H9 (cell line): ENCODE results near the gene CBLB. TPM values are rescaled to one million over a fixed set of nuclear protein-coding genes. Genes with fewer than 3 reads are reported as not detected.

ENCODE experiments used
- DNase-seq: peaks from one replicate; pipeline ENCODE4 v3.0.0-alpha.2; 2017
- H2AFZ ChIP-seq: one replicate; pipeline ENCODE4 v1.6.1; 2013; ENCODE audit warnings: mild to moderate bottlenecking, low read length, control low read depth, moderate library complexity
- H2AK5ac ChIP-seq: 2 replicates; pipeline ENCODE4 v1.6.1; 2013; ENCODE audit warnings: low read length, control low read depth, mixed read lengths; ENCODE audit not compliant: insufficient read length
- H2BK120ac ChIP-seq: one replicate; pipeline ENCODE4 v1.6.1; 2013; ENCODE audit warnings: low read depth, mild to moderate bottlenecking, low read length, control low read depth, inconsistent platforms; ENCODE audit not compliant: poor library complexity, severe bottlenecking
- H2BK12ac ChIP-seq: 2 replicates; pipeline ENCODE4 v1.6.1; 2013; ENCODE audit warnings: low read length, control low read depth, mixed read lengths, low read depth; ENCODE audit not compliant: insufficient read length
- H2BK15ac ChIP-seq: 2 replicates; pipeline ENCODE4 v1.6.1; 2013; ENCODE audit warnings: low read depth, low read length, control low read depth
- H2BK20ac ChIP-seq: one replicate; pipeline ENCODE4 v1.6.1; 2013; ENCODE audit warnings: low read depth, mild to moderate bottlenecking, low read length, control low read depth, inconsistent platforms; ENCODE audit not compliant: poor library complexity, severe bottlenecking
- H2BK5ac ChIP-seq: 2 replicates; pipeline ENCODE4 v1.6.1; 2013; ENCODE audit warnings: low read length, control low read depth, mixed read lengths; ENCODE audit not compliant: insufficient read length
- H3K14ac ChIP-seq: 2 replicates; pipeline ENCODE4 v1.6.1; 2013; ENCODE audit warnings: low read length, control low read depth; ENCODE audit not compliant: insufficient read depth
- H3K18ac ChIP-seq: 2 replicates; pipeline ENCODE4 v1.6.1; 2013; ENCODE audit warnings: low read depth, mild to moderate bottlenecking, mixed read lengths, low read length, control low read depth; ENCODE audit not compliant: insufficient read length
- H3K23ac ChIP-seq: 2 replicates; pipeline ENCODE4 v1.6.1; 2013; ENCODE audit warnings: low read length, control low read depth, mixed read lengths, low read depth; ENCODE audit not compliant: insufficient read length
- H3K23me2 ChIP-seq: 2 replicates; pipeline ENCODE4 v1.6.1; 2013; ENCODE audit warnings: low read depth, mild to moderate bottlenecking, mixed read lengths, low read length, control low read depth; ENCODE audit not compliant: insufficient read length, poor library complexity, severe bottlenecking
- H3K27ac ChIP-seq: 2 replicates; pipeline ENCODE4 v1.5.1; 2013; ENCODE audit warnings: low read length, control low read depth, mixed read lengths, low read depth; ENCODE audit not compliant: insufficient read length
- H3K27me3 ChIP-seq: 2 replicates; pipeline ENCODE4 v1.6.1; 2013; ENCODE audit warnings: low read length, control low read depth, inconsistent platforms; ENCODE audit not compliant: insufficient read depth
- H3K4ac ChIP-seq: 2 replicates; pipeline ENCODE4 v1.6.1; 2013; ENCODE audit warnings: low read depth, mild to moderate bottlenecking, control low read depth, inconsistent platforms, low read length, moderate library complexity
- H3K4me1 ChIP-seq: 2 replicates; pipeline ENCODE4 v1.6.1; 2013; ENCODE audit warnings: low read length, control low read depth, inconsistent platforms; ENCODE audit not compliant: insufficient read depth
- H3K4me2 ChIP-seq: 2 replicates; pipeline ENCODE4 v1.6.1; 2013; ENCODE audit warnings: low read length, control low read depth, mixed read lengths; ENCODE audit not compliant: insufficient read length, insufficient read depth
- H3K56ac ChIP-seq: 2 replicates; pipeline ENCODE4 v1.6.1; 2013; ENCODE audit warnings: low read depth, mild to moderate bottlenecking, mixed read lengths, low read length, control low read depth; ENCODE audit not compliant: insufficient read length
- H3K79me1 ChIP-seq: 2 replicates; pipeline ENCODE4 v1.6.1; 2013; ENCODE audit warnings: low read depth, mild to moderate bottlenecking, moderate library complexity, low read length, control low read depth, inconsistent platforms; ENCODE audit not compliant: insufficient read depth, poor library complexity, severe bottlenecking
- H3K79me2 ChIP-seq: 2 replicates; pipeline ENCODE4 v1.6.1; 2013; ENCODE audit warnings: low read length, control low read depth, inconsistent platforms; ENCODE audit not compliant: insufficient read depth
- H3K9ac ChIP-seq: 2 replicates; pipeline ENCODE4 v1.6.1; 2013; ENCODE audit warnings: low read length, control low read depth, mixed read lengths; ENCODE audit not compliant: insufficient read length; ENCODE audit errors: extremely low read depth
- H3K9me3 ChIP-seq: one replicate; pipeline ENCODE4 v1.6.1; 2013; ENCODE audit warnings: low read depth, low read length, inconsistent platforms; ENCODE audit not compliant: control insufficient read depth
- H3T11ph ChIP-seq: one replicate; pipeline ENCODE4 v1.6.1; 2013; ENCODE audit warnings: mild to moderate bottlenecking, low read length, control low read depth, inconsistent platforms
- H4K20me1 ChIP-seq: one replicate; pipeline ENCODE4 v1.6.1; 2013; ENCODE audit not compliant: control insufficient read depth, insufficient read length, insufficient read depth
- H4K5ac ChIP-seq: 2 replicates; pipeline ENCODE4 v1.6.1; 2013; ENCODE audit warnings: low read depth, mild to moderate bottlenecking, mixed read lengths, low read length, control low read depth; ENCODE audit not compliant: insufficient read length
- H4K8ac ChIP-seq: replicated peaks from 2 replicates; pipeline ENCODE4 v1.6.1; 2013; ENCODE audit warnings: low read length, control low read depth, mixed read lengths, low read depth; ENCODE audit not compliant: insufficient read length
- H4K91ac ChIP-seq: 2 replicates; pipeline ENCODE4 v1.6.1; 2013; ENCODE audit warnings: low read depth, mild to moderate bottlenecking, moderate library complexity, mixed read lengths, low read length, control low read depth; ENCODE audit not compliant: insufficient read length
- H3K27ac Mint-ChIP-seq, 3 experiments: 2 replicates in 2 of 3; 3 replicates in 1 of 3; pipeline ENCODE4 v1.8.0; 2020 to 2021; ENCODE audit warnings: mixed read lengths in 3 of 3, mild to moderate bottlenecking in 1 of 3, moderate library complexity in 1 of 3
- H3K27me3 Mint-ChIP-seq: 2 replicates; pipeline ENCODE4 v1.8.0; 2021; ENCODE audit warnings: low read depth, mild to moderate bottlenecking, moderate library complexity, mixed read lengths
- H3K36me3 Mint-ChIP-seq, 3 experiments: 2 replicates in 2 of 3; 3 replicates in 1 of 3; pipeline ENCODE4 v1.8.0; 2020 to 2021; ENCODE audit warnings: low read depth in 3 of 3, mixed read lengths in 3 of 3; ENCODE audit not compliant: insufficient read depth in 1 of 3
- H3K4me1 Mint-ChIP-seq, 2 experiments: 2 replicates each; pipeline ENCODE4 v1.8.0; 2020; ENCODE audit warnings: mixed read lengths in 2 of 2
- H3K4me3 Mint-ChIP-seq, 2 experiments: 2 replicates in 1 of 2; 3 replicates in 1 of 2; pipeline ENCODE4 v1.8.0; 2020 to 2021; ENCODE audit warnings: mild to moderate bottlenecking in 2 of 2, mixed read lengths in 2 of 2, moderate library complexity in 1 of 2
- H3K9me3 Mint-ChIP-seq, 2 experiments: 2 replicates in 1 of 2; 3 replicates in 1 of 2; pipeline ENCODE4 v1.8.0; 2020; ENCODE audit warnings: mild to moderate bottlenecking in 2 of 2, mixed read lengths in 2 of 2, moderate library complexity in 1 of 2
- WGBS: extraction: QIAGEN DNeasy Blood & Tissue Kit; methylation state at CpG from one replicate; pipeline ENCODE4 v1.1.7; 2013; ENCODE audit warnings: missing lambda C conversion rate, low lambda C conversion rate, mixed read lengths; ENCODE audit not compliant: insufficient read length; ENCODE audit errors: extremely low coverage; 5-methylcytosine and 5-hydroxymethylcytosine counted together
- total RNA-seq: library from RNA; stranded (reverse); gene quantifications from 2 replicates; pipeline ENCODE4 v1.2.1, GENCODE V29; 2021
- TF ChIP-seq, protein P1 (sequence below): fragments of 200-600 bp; sonication (generic); conservative IDR thresholded peaks from 3 replicates; pipeline ENCODE4 v1.8.0; 2021; ENCODE audit warnings: antibody characterized with exemption, mild to moderate bottlenecking

CBLB gene
- total RNA-seq, 1 experiment from 2014 or later: 25.7 TPM

DNA sequence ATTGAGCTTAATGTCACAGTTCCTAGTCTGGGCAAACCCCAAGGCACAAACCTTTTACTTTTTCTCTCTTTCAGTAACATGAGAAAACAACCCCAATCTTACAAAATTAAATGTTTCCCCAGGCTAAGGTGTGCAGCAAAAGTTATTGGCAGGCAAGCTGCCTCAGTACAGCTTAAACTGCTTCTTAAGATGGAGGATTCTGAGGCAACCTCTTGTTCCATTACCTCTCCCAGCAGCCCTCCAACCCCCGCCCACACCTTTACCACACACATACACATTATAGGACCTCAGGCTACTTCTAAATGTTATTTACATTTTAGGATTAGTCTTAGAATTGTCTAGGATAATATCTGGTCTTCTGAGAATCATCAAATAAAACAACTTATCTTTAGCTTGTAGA, 22.3 kb upstream of the CBLB start:
- no peaks in the 10 kb centered on the region for H3K4me1 Mint-ChIP-seq
- Histone ChIP-seq H3K4me1 (no peaks in the 10 kb centered on the region; the same call in 1 of the 2 replicates), H3K79me2 (no peaks in the 10 kb centered on the region), H2AK5ac (no peak overlapping the region), H3K56ac (no peak overlapping the region), H3K4me2 (no peak overlapping the region), H2BK20ac (no peak overlapping the region), H4K8ac (no peak overlapping the region), H2BK120ac (no peak overlapping the region), H2BK12ac (no peak overlapping the region), H3K27ac (no peak overlapping the region), H3K23ac (no peak overlapping the region), H4K91ac (no peak overlapping the region), H3K27me3 (no peaks in the 10 kb centered on the region), H2BK15ac (no peak overlapping the region), H3K14ac (no peak overlapping the region), H3K9me3 (no peaks in the 10 kb centered on the region), H4K5ac (no peak overlapping the region), H3T11ph (no peak overlapping the region), H3K9ac (no peak overlapping the region), H2BK5ac (no peak overlapping the region), H3K23me2 (no peaks in the 10 kb centered on the region), H2AFZ (no peak overlapping the region), H3K18ac (no peak overlapping the region), H3K79me1 (no peaks in the 10 kb centered on the region), H4K20me1 (no peaks in the 10 kb centered on the region), H3K4ac (no peak overlapping the region)
- H3K9me3 Mint-ChIP-seq: no peaks in the 10 kb centered on the region
- no peak overlapping the region for H3K27ac Mint-ChIP-seq
- no CpG with 5 or more reads among the region's 1 CpG for WGBS
- no peak overlapping the region for H3K4me3 Mint-ChIP-seq
- no peaks in the 10 kb centered on the region for H3K36me3 Mint-ChIP-seq
- DNase-seq: no peak
- TF ChIP-seq, protein P1, sequence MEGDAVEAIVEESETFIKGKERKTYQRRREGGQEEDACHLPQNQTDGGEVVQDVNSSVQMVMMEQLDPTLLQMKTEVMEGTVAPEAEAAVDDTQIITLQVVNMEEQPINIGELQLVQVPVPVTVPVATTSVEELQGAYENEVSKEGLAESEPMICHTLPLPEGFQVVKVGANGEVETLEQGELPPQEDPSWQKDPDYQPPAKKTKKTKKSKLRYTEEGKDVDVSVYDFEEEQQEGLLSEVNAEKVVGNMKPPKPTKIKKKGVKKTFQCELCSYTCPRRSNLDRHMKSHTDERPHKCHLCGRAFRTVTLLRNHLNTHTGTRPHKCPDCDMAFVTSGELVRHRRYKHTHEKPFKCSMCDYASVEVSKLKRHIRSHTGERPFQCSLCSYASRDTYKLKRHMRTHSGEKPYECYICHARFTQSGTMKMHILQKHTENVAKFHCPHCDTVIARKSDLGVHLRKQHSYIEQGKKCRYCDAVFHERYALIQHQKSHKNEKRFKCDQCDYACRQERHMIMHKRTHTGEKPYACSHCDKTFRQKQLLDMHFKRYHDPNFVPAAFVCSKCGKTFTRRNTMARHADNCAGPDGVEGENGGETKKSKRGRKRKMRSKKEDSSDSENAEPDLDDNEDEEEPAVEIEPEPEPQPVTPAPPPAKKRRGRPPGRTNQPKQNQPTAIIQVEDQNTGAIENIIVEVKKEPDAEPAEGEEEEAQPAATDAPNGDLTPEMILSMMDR: no peak
- no peaks in the 10 kb centered on the region for H3K27me3 Mint-ChIP-seq
